WERI-Rb-1 (cell line): ENCODE data around the gene CTNS.

ENCODE experiments used
- DNase-seq: peaks from one replicate; pipeline ENCODE4 v3.0.0-alpha.2; 2020
- H3K27ac ChIP-seq: fragments of 250-450 bp; sonication (Bioruptor Pico); 2 replicates; pipeline ENCODE4 v1.5.1; 2020; ENCODE audit warnings: mild to moderate bottlenecking, moderate library complexity
- H3K27me3 ChIP-seq: fragments of 250-450 bp; sonication (Bioruptor Pico); 2 replicates; pipeline ENCODE4 v1.5.1; 2021; ENCODE audit warnings: mild to moderate bottlenecking, low read depth, moderate library complexity; ENCODE audit not compliant: insufficient read depth, severe bottlenecking
- H3K36me3 ChIP-seq: fragments of 250-450 bp; sonication (Bioruptor Pico); 2 replicates; pipeline ENCODE4 v1.5.1; 2020; ENCODE audit warnings: mild to moderate bottlenecking, moderate library complexity
- H3K4me3 ChIP-seq: 2 replicates; pipeline ENCODE4 v1.5.1; 2011; ENCODE audit warnings: low read depth, mild to moderate bottlenecking, control low read depth, low read length
- H3K9me3 ChIP-seq: fragments of 250-450 bp; sonication (Bioruptor Pico); 2 replicates; pipeline ENCODE4 v1.5.1; 2021; ENCODE audit warnings: mild to moderate bottlenecking, moderate library complexity; ENCODE audit not compliant: severe bottlenecking
- CTCF ChIP-seq: IDR thresholded peaks from 2 replicates; pipeline ENCODE4 v1.5.1; 2011; ENCODE audit warnings: low read depth, mild to moderate bottlenecking, control low read depth, inconsistent platforms, low read length

Gene CTNS

DNA sequence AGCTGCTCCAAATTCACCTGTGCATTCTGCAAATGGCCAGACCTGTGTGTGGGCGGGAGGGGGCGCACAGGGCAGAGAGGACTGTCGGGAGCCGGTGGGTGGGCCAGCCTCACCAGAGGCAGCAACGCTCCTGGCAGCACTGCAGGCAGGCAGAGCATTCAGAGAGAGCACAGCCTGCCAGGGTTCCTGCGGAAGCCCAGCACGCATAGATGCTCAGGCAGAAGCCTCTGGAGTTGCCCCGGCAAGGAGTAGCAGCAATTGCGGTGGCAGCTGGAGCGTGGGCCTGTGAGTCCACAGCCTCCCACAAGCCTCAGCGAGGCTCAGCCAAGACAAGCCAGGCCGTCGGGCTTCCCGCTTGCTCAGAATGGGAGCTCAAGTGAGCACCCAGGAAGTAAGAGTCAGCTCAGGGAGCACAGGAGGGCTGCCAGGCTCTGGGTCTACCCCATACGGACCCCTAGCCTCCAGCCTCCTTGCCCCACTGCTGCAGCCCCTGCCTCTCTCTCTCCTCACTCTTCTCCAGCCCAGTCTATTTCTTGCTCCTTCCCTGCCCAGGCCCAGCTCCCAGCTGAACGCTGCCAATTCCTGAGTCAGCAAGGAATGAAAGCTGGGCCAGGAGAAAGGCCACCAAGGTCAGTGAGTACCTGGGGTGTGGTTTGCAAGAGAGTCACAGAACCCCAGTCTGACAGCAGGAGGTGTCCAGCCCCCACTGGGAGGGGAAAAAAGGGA lies 41.7 kb downstream of the CTNS start:
- DNase-seq, result no peak
- H3K27me3 ChIP-seq, result no peaks in the 10 kb centered on the region

GRCh38 chr17:3678821-3679530 lies 42.4 kb downstream of the CTNS start:
- no peak for DNase-seq
- H3K27me3 ChIP-seq, result no peaks in the 10 kb centered on the region
- no peaks in the 10 kb centered on the region for H3K9me3 ChIP-seq
- H3K36me3 ChIP-seq, result no peaks in the 10 kb centered on the region
- no peak overlapping the region for H3K4me3 ChIP-seq
- H3K27ac ChIP-seq, result no peak overlapping the region
- TF ChIP-seq CTCF, result no peak

More for the DNA sequence above, 41.7 kb downstream of the CTNS start:
- H3K27ac ChIP-seq, result no peak overlapping the region
- H3K9me3 ChIP-seq, result no peaks in the 10 kb centered on the region
- H3K4me3 ChIP-seq, result no peak overlapping the region
- TF ChIP-seq CTCF, result no peak
- no peaks in the 10 kb centered on the region for H3K36me3 ChIP-seq

DNA sequence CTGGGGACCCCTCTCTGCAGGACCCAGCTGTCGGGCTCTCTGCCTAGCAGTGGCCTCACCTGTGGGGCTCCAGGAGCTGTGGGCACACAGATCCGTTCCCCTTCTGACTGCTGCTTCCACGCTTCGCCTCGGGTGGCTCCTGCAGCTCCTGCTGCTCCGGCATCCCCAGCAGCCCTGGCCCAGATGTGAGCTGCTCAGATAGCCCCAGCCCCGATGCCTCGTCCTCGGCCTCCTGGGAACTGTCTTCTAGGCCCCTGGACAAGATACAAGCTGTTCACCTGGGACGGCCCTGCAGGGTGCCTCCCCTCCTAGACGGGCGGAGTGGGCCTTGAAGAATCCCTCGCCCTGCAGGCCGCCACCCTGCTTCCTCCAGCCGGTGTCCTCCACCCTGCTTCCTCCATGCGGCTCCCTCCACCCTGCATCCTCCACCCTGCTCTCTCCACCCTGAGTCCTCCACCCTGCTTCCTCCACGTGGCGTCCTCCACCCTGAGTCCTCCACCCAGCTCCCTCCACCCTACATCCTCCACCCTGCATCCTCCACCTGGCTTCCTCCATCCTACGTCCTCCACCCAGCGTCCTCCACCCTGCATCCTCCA lies 43.1 kb downstream of the CTNS start:
- Histone ChIP-seq H3K9me3 (no peaks in the 10 kb centered on the region), H3K4me3 (no peak overlapping the region), H3K27ac (no peak overlapping the region), H3K27me3 (no peaks in the 10 kb centered on the region), H3K36me3 (no peaks in the 10 kb centered on the region)
- no peak for DNase-seq
- no peak for TF ChIP-seq CTCF

DNA sequence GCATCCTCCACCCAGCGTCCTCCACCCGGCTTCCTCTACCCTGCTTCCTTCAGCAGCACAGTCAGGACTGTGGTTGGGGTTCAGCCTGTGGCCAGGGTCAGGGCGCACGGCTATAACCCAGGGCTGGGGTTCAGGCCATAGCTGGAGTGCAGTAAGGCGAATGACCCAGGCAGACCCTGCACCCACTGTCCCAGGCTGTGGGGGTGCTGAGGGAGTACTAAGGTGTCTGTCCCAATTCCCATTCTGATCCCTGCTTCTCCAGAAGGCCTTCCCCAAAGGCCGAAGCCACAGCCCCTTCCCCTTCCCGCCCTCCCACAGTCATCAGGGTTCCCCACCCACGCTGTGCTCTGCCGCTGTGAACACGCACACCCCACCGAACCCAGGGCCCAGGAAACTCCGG lies 44.5 kb downstream of the CTNS start:
- no peak overlapping the region for H3K27ac ChIP-seq
- no peaks in the 10 kb centered on the region for H3K27me3 ChIP-seq
- no peak for DNase-seq
- H3K4me3 ChIP-seq, result no peak overlapping the region
- TF ChIP-seq CTCF, result no peak
- no peaks in the 10 kb centered on the region for H3K36me3 ChIP-seq
- H3K9me3 ChIP-seq, result no peaks in the 10 kb centered on the region

GRCh38 chr17:3681565-3681964 lies 45.0 kb downstream of the CTNS start:
- Histone ChIP-seq H3K36me3 (no peaks in the 10 kb centered on the region), H3K27ac (no peak overlapping the region), H3K27me3 (no peaks in the 10 kb centered on the region), H3K9me3 (no peaks in the 10 kb centered on the region), H3K4me3 (no peak overlapping the region)
- TF ChIP-seq CTCF, result no peak
- no peak for DNase-seq
